K562 (cell line): ENCODE measurements around the gene NOTCH1. TPM values are rescaled to one million over a fixed set of nuclear protein-coding genes. Genes with fewer than 3 reads are reported as not detected.
"Not testable (repeated sequence)": the region's sequence is repeated elsewhere in the genome, so short reads cannot be mapped to it uniquely, and the experiment has no call there.

Source experiments
- ATAC-seq: fragments of 200-7000 bp; cut with Tn5 transposase; 3 replicates; pipeline ENCODE4 v1.9.1; 2020; ENCODE audit warnings: moderate library complexity
- BruUV-seq: library from RNA; stranded (reverse); fragments of 400-500 nt; replicated peaks from 2 replicates; lab custom pipeline; 2021; lab: Mats Ljungman, UMichigan
- CTCF ChIA-PET: fragments of 300-600 bp; formaldehyde crosslinking; extraction: SDS; loops from one replicate; lab custom pipeline; 2021; ENCODE audit warnings: low intra/inter-chr PET ratio; lab: Yijun Ruan, JAX
- POLR2A ChIA-PET: fragments of 300-600, 350-650 bp; sonication (Branson Sonifier 250); formaldehyde crosslinking; extraction: SDS; loops from one replicate; lab custom pipeline; 2021; ENCODE audit warnings: antibody characterized with exemption, inconsistent platforms; lab: Yijun Ruan, JAX
- DNase-seq, 4 experiments: peaks; one replicate each; pipeline versions ENCODE4 v3.0.0 to v3.0.0-alpha.2; 2011 to 2018; ENCODE audit warnings: low spot score in 3 of 4, mixed read lengths in 3 of 4; ENCODE audit errors: extremely low read depth in 1 of 4
- FAIRE-seq: peaks from 2 replicates; lab custom pipeline; 2011; peaks lifted over from hg19 to GRCh38; lab: Jason Lieb, UNC
- H2AFZ ChIP-seq: 2 replicates; pipeline ENCODE4 v1.6.0; 2011; ENCODE audit warnings: low read depth, low read length, control low read depth, inconsistent platforms
- H3K27ac ChIP-seq: fragments of 200-600 bp; 3 replicates; pipeline ENCODE4 v1.8.0; 2011; ENCODE audit warnings: low read depth, mild to moderate bottlenecking, control low read depth, inconsistent platforms, low read length, moderate library complexity, mixed read lengths; ENCODE audit errors: extremely low read depth
- H3K27me3 ChIP-seq, 2 experiments: fragments of 300-600 bp in 1 of 2; 2 replicates in 1 of 2; 3 replicates in 1 of 2; pipeline versions ENCODE4 v1.6.0 to v1.8.0; 2011; ENCODE audit warnings: inconsistent platforms in 2 of 2, low read length in 2 of 2, mild to moderate bottlenecking in 1 of 2, mixed read lengths in 1 of 2, moderate library complexity in 1 of 2; ENCODE audit not compliant: control insufficient read depth in 2 of 2, insufficient read depth in 2 of 2
- H3K36me3 ChIP-seq: fragments of 300-600 bp; 3 replicates; pipeline ENCODE4 v1.8.0; 2011; ENCODE audit warnings: mild to moderate bottlenecking, low read length, inconsistent platforms; ENCODE audit not compliant: control insufficient read depth, insufficient read depth
- H3K4me1 ChIP-seq, 2 experiments: fragments of 200-600 bp in 1 of 2; replicated peaks in 1 of 2; 2 replicates in 1 of 2; 3 replicates in 1 of 2; pipeline versions ENCODE4 v1.5.1 to v1.8.0; 2011; ENCODE audit warnings: inconsistent platforms in 2 of 2, low read length in 2 of 2, mild to moderate bottlenecking in 1 of 2, mixed read lengths in 1 of 2, moderate library complexity in 1 of 2; ENCODE audit not compliant: control insufficient read depth in 2 of 2, insufficient read depth in 2 of 2
- H3K4me2 ChIP-seq: 2 replicates; pipeline ENCODE4 v1.6.1; 2011; ENCODE audit warnings: low read length, control low read depth, inconsistent platforms, mixed read lengths; ENCODE audit not compliant: insufficient read depth
- H3K4me3 ChIP-seq: fragments of 200-600 bp; sonication (generic), shearing (Covaris generic); 2 replicates; pipeline ENCODE4 v1.5.1; 2016; ENCODE audit warnings: control low read depth, inconsistent platforms
- H3K79me2 ChIP-seq: fragments of 200-600 bp; 3 replicates; pipeline ENCODE4 v1.8.0; 2011; ENCODE audit warnings: low read length, inconsistent platforms; ENCODE audit not compliant: control insufficient read depth, insufficient read depth
- H3K9ac ChIP-seq, 2 experiments: 2 replicates each; pipeline versions ENCODE4 v1.6.0 to v1.6.1; 2011; ENCODE audit warnings: low read depth in 2 of 2, low read length in 2 of 2, control low read depth in 1 of 2, inconsistent platforms in 1 of 2, mild to moderate bottlenecking in 1 of 2, mixed read lengths in 1 of 2; ENCODE audit not compliant: insufficient read depth in 1 of 2
- H3K9me1 ChIP-seq: one replicate; pipeline ENCODE4 v1.6.0; 2011; ENCODE audit warnings: inconsistent platforms, mild to moderate bottlenecking, low read length, moderate library complexity; ENCODE audit not compliant: control insufficient read depth, insufficient read depth
- H3K9me3 ChIP-seq: replicated peaks from 2 replicates; pipeline ENCODE4 v1.5.1; 2011; ENCODE audit warnings: low read depth, low read length, inconsistent platforms; ENCODE audit not compliant: control insufficient read depth, insufficient read depth
- H4K20me1 ChIP-seq: replicated peaks from 2 replicates; pipeline ENCODE4 v1.6.1; 2011; ENCODE audit warnings: low read length, inconsistent platforms, mixed read lengths; ENCODE audit not compliant: control insufficient read depth, insufficient read depth
- ADNP ChIP-seq: fragments of 200-800 bp; sonication (Bioruptor generic); IDR thresholded peaks from 2 replicates; pipeline ENCODE4 v1.6.1; 2016; ENCODE audit warnings: missing genetic modification characterization, missing compliant biosample characterization
- CBX3 ChIP-seq, 2 experiments: IDR thresholded peaks; 1 replicate in 1 of 2; 2 replicates in 1 of 2; pipeline ENCODE4 v1.6.1; 2012; ENCODE audit warnings: inconsistent platforms in 2 of 2, low read length in 2 of 2, borderline replicate concordance in 1 of 2, control low read depth in 1 of 2
- GATAD2A ChIP-seq: fragments of 450-650 bp; IDR thresholded peaks from 2 replicates; pipeline ENCODE4 v1.6.1; 2017
- HLTF ChIP-seq: fragments of 450-650 bp; IDR thresholded peaks from 2 replicates; pipeline ENCODE4 v1.6.1; 2016
- KDM1A ChIP-seq, 2 experiments: fragments of 450-650 bp; IDR thresholded peaks; 2 replicates each; pipeline ENCODE4 v1.6.1; 2016; ENCODE audit warnings: mild to moderate bottlenecking in 2 of 2
- LARP7 ChIP-seq: fragments of 450-650 bp; IDR thresholded peaks from 2 replicates; pipeline ENCODE4 v1.6.1; 2016
- MLLT1 ChIP-seq, 2 experiments: fragments of 450-650 bp; IDR thresholded peaks; 2 replicates each; pipeline ENCODE4 v1.6.1; 2016
- MTA1 ChIP-seq: fragments of 450-650 bp; IDR thresholded peaks from 2 replicates; pipeline ENCODE4 v1.6.1; 2017; ENCODE audit warnings: borderline replicate concordance
- NFRKB ChIP-seq: fragments of 450-650 bp; IDR thresholded peaks from 2 replicates; pipeline ENCODE4 v1.6.1; 2016; ENCODE audit warnings: low read depth
- PHF20 ChIP-seq: fragments of 450-650 bp; IDR thresholded peaks from 2 replicates; pipeline ENCODE4 v1.6.1; 2018; ENCODE audit not compliant: partially characterized antibody
- TSC22D4 ChIP-seq: fragments of 450-650 bp; IDR thresholded peaks from 2 replicates; pipeline ENCODE4 v1.6.1; 2016; ENCODE audit warnings: missing genetic modification characterization, missing biosample characterization, control low read depth
- ZBTB26 ChIP-seq: fragments of 450-650 bp; formaldehyde crosslinking; IDR thresholded peaks from 2 replicates; pipeline ENCODE4 v1.4.0; 2022; ENCODE audit warnings: missing genetic modification characterization
- WGBS: fragments of 100-300 bp; shearing (Covaris generic); methylation state at CpG from one replicate; pipeline ENCODE4 v1.1.6; 2016; ENCODE audit warnings: low coverage, mixed read lengths; ENCODE audit not compliant: insufficient coverage; ENCODE audit errors: missing lambda C conversion rate; 5-methylcytosine and 5-hydroxymethylcytosine counted together
- in situ Hi-C: fragments of 300-500 bp; cut with MboI; formaldehyde crosslinking; loops from 4 replicates; pipeline ENCODE4 v1.15.0; 2018; ENCODE audit warnings: inconsistent platforms, mixed read lengths
- intact Hi-C: fragments of 100-400 bp; cut with micrococcal nuclease; formaldehyde crosslinking; loops from 2 replicates; pipeline ENCODE4 v1.14.2; 2022
- polyA plus RNA-seq, 8 experiments: library from polyadenylated mRNA; depleted of rRNA in 4 of 8; stranded (reverse) in 5 of 8; unstranded in 3 of 8; fragments of >200 nt; fragmentation: Nextera tagmentation in 2 of 8; fragmentation: Illumina TruSeq in 1 of 8; extraction: Ambion mirVana in 2 of 8; extraction: Trizol in 1 of 8; gene quantifications; 2 replicates each; pipeline versions ENCODE4 v1.2.1 to v1.2.3, GENCODE V29; 2011 to 2014; ENCODE audit warnings: inconsistent platforms in 1 of 8, missing spikeins in 1 of 8
- total RNA-seq, 7 experiments: library from RNA; depleted of rRNA in 6 of 7; stranded (reverse); fragments of >200 nt in 6 of 7; fragmentation: Illumina TruSeq in 2 of 7; extraction: Trizol in 2 of 7; gene quantifications; 2 replicates each; pipeline versions ENCODE4 v1.2.1 to v1.2.3, GENCODE V29; 2011 to 2021; ENCODE audit warnings: low replicate concordance in 1 of 7
- TF ChIP-seq, protein P1 (sequence below): fragments of 450-650 bp; IDR thresholded peaks from 2 replicates; pipeline ENCODE4 v1.6.1; 2016; ENCODE audit warnings: borderline replicate concordance
- TF ChIP-seq, protein P2 (sequence below): fragments of 450-650 bp; formaldehyde crosslinking; IDR thresholded peaks from 2 replicates; pipeline ENCODE4 v1.4.0; 2022; ENCODE audit warnings: missing genetic modification characterization
- TF ChIP-seq, protein P3 (sequence below): fragments of 450-650 bp; IDR thresholded peaks from 2 replicates; pipeline ENCODE4 v1.6.1; 2016; ENCODE audit warnings: antibody characterized with exemption

Gene NOTCH1
- total and polyA plus RNA-seq, 9 of the 15 experiments (the other 6 are each of a cell fraction or from before 2014, with no cell fraction given): 0.03 to 31.4 (median 2.3) TPM

GRCh38 chr9:136579650-136580219 lies 33.9 kb upstream of the NOTCH1 start:
- CTCF ChIA-PET: interaction anchor here (0.7 kb wide), 1 partner anchor 10 kb away, joined by 5 read pairs; no protein-coding TSS in a partner anchor
- H3K27me3 ChIP-seq, H3K9me3 ChIP-seq, H3K27ac ChIP-seq, H3K36me3 ChIP-seq, H4K20me1 ChIP-seq, H3K79me2 ChIP-seq, in situ Hi-C loops, POLR2A ChIA-PET, DNase-seq, H3K9me1 ChIP-seq, BruUV-seq, H3K4me3 ChIP-seq, H2AFZ ChIP-seq, ATAC-seq, FAIRE-seq, intact Hi-C loops: not testable (repeated sequence)
- WGBS: 13% methylated on average over 6 of the region's 9 CpGs
- peak overlapping the region in 1 of 2 experiments; percentile 70; a peak in 2 of 4 replicates for H3K9ac ChIP-seq
- peaks cover 11 to 61% of the 10 kb centered on the region in 2 experiments for H3K4me1 ChIP-seq
- 0 out of 2 replicates have a peak overlapping the region, but pooled peaks have one; percentile 6 for H3K4me2 ChIP-seq
- peak; percentile 22 to 55; a peak in 2 of 4 replicates for TF ChIP-seq KDM1A (IDR thresholded peaks at IDR 0.05)
- TF ChIP-seq, protein P1, sequence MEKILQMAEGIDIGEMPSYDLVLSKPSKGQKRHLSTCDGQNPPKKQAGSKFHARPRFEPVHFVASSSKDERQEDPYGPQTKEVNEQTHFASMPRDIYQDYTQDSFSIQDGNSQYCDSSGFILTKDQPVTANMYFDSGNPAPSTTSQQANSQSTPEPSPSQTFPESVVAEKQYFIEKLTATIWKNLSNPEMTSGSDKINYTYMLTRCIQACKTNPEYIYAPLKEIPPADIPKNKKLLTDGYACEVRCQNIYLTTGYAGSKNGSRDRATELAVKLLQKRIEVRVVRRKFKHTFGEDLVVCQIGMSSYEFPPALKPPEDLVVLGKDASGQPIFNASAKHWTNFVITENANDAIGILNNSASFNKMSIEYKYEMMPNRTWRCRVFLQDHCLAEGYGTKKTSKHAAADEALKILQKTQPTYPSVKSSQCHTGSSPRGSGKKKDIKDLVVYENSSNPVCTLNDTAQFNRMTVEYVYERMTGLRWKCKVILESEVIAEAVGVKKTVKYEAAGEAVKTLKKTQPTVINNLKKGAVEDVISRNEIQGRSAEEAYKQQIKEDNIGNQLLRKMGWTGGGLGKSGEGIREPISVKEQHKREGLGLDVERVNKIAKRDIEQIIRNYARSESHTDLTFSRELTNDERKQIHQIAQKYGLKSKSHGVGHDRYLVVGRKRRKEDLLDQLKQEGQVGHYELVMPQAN: 0 out of 2 replicates have a peak, but pooled peaks have one; percentile 49
- peak; percentile 92 for TF ChIP-seq NFRKB
- TF ChIP-seq MTA1: peak; percentile 55; the same call in 1 of the 2 replicates
- peak; percentile 47; the same call in 1 of the 2 replicates for TF ChIP-seq HLTF
- TF ChIP-seq, protein P2, sequence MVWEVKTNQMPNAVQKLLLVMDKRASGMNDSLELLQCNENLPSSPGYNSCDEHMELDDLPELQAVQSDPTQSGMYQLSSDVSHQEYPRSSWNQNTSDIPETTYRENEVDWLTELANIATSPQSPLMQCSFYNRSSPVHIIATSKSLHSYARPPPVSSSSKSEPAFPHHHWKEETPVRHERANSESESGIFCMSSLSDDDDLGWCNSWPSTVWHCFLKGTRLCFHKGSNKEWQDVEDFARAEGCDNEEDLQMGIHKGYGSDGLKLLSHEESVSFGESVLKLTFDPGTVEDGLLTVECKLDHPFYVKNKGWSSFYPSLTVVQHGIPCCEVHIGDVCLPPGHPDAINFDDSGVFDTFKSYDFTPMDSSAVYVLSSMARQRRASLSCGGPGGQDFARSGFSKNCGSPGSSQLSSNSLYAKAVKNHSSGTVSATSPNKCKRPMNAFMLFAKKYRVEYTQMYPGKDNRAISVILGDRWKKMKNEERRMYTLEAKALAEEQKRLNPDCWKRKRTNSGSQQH (CRISPR knock-in tag): 0 out of 2 replicates have a peak, but pooled peaks have one; percentile 17
- TF ChIP-seq ZBTB26 (CRISPR knock-in tag): peak; percentile 69; the same call in 1 of the 2 replicates
- peak; percentile 79; the same call in 1 of the 2 replicates for TF ChIP-seq LARP7
- TF ChIP-seq CBX3 (IDR thresholded peaks at IDR 0.05; ENCODE audit: borderline replicate concordance in 1 of 2, low read length in 2 of 2): 0 out of 3 replicates have a peak, but pooled peaks of 1 of the 2 experiments have one; percentile 12
- TF ChIP-seq PHF20: peak; percentile 74
- peak in 1 of 2 experiments; percentile 52; a peak in 1 of 4 replicates for TF ChIP-seq MLLT1 (IDR thresholded peaks at IDR 0.05)
- peak; percentile 99 for TF ChIP-seq TSC22D4
- TF ChIP-seq, protein P3, sequence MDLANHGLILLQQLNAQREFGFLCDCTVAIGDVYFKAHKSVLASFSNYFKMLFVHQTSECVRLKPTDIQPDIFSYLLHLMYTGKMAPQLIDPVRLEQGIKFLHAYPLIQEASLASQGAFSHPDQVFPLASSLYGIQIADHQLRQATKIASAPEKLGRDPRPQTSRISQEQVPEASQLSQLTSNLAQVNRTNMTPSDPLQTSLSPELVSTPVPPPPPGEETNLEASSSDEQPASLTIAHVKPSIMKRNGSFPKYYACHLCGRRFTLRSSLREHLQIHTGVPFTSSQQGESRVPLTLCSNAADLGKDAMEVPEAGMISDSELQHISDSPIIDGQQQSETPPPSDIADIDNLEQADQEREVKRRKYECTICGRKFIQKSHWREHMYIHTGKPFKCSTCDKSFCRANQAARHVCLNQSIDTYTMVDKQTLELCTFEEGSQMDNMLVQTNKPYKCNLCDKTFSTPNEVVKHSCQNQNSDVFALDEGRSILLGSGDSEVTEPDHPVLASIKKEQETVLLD: 0 out of 2 replicates have a peak, but pooled peaks have one; percentile 42
- 0 out of 2 replicates have a peak, but pooled peaks have one; percentile 35 for TF ChIP-seq GATAD2A
- peak; percentile 62 for TF ChIP-seq ADNP (tag)
